Activated CD4-positive, alpha-beta T cell treated with anti-CD3 and anti-CD28 coated beads for 1 hour (primary cell): ENCODE measurements around the gene RSAD2.
"Not testable (repeated sequence)": the region's sequence is repeated elsewhere in the genome, so short reads cannot be mapped to it uniquely, and the experiment has no call there.

ENCODE experiments used
- DNase-seq: peaks from one replicate; pipeline ENCODE4 v3.0.0-alpha.2; 2020

The RSAD2 gene

GRCh38 chr2:6877402-6878304 is at the start of gene RSAD2:
RSAD2 (plus strand) TSS chr2:6877777; CDS start chr2:6877801, 24 bp downstream.
- peak; percentile 78 for DNase-seq

DNA sequence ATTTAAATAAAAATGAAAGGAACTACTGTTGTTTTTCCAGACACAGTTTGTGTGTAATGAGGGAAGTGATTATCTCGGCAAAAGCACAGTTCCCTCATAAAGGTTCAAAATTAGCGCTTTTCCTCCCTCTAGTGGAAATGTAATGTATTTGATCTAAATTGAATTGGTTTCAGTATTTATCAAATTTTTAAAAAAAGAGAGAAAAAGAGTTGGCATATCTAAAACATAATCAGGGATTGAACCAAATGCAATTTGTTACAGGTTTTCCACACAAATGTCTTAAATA is 49.3 kb upstream of the RSAD2 start:
- no peak for DNase-seq

DNA sequence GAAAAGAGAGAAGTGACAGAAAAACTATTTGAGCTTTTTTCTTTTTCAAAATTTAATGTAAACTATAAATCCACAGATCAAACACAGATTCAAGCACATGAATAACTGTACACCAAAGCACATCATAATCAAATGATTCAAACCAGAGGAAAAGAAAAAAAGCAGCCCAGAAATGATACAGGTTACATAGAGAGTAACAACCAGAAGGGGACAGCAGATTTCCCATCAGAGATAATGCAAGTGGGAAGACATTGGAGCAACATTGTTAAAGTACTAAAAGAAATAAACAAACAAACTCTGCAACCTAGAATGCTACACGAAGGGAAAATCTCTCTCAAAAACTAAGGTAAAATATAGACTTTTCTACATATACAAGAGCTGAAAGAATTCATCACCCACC is 46.3 kb upstream of the RSAD2 start:
- no peak for DNase-seq

DNA sequence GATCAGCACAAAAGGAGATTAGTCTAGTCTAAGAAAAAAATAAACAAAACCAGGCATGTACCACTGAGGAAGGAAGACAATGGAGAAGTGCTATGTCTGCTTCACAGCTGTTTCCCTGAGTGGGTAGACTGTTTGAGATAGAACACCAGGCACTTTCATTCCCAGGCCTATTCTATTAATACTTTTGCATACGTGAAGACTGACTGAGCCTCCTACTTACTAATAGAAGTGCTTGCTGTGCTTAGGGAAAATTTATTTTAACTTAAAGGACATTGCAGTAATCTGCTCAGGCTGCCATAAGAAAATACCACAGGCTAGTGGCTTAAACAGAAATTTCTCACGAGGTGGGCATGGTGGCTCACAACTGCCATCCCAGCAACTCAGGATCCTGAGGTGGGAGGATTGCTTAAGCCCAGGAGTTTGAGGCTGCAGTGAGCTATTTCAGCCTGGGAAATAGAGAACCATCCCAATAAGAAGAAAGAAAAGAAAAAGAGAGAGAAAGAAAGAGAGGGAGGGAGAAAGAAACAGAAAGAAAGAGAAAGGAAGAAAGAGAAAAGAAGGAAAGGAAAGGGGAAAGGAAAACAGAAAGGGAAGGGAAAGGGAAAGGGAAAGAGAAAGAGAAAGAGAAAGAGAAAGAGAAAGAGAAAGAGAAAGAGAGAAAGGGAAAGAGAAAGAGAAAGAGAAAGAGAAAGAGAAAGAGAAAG is 44.8 kb upstream of the RSAD2 start:
- no peak for DNase-seq

GRCh38 chr2:6833300-6833604 is 44.3 kb upstream of the RSAD2 start:
- no peak for DNase-seq

DNA sequence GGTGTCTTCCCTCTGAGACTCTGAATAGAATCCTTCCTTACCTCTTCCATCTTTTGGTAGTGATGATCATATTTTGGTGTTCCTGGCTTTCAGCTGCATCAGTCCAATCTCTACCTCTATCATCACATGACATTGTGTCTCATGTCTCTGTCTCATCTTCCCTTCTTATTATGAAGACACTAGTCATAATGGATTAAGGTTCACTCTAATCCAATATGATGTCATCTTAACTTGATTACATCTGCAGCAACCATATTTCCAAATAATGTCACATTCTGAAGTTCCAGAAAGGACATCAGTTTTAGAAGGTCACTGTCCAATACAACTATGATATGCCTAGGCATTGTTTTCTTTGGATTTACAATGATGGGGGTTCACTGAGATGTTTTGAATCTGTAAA is 43.4 kb upstream of the RSAD2 start:
- no peak for DNase-seq

- no peak for DNase-seq
Observed at GRCh38 chr2:6835467-6835866, 42.1 kb upstream of the RSAD2 start.

DNA sequence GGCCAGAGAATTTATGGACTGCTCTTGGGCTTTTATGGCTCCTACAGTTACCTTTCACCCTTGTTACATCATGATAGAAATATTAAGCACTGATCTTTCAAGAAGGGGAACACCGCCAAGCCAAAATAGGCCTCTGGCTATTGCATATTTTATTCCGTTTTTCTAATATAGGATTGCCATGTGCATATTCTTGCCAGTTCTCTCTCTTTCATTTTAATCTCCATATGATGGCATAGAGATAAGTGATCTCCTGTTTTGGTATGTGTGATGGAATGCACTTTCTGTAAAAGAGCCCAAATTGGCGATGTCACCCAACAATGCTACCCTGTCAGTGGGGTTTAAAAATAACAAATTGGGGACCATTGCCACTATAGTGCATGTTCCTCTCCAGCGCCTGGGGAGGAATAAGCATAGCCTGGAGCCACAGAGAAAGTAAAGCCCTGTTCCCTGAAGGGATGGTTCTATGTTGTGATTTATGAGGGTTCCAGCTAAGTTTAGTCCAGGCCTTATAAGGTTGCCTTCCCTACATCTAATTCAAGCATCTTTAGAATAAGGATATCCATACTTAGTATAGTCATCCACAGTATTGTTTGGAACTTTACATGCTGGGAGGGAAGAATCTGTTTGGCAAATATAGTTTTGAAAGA is 38.8 kb upstream of the RSAD2 start:
- DNase-seq, result no peak

GRCh38 chr2:6841537-6842287 is 35.9 kb upstream of the RSAD2 start:
- DNase-seq, result no peak

DNA sequence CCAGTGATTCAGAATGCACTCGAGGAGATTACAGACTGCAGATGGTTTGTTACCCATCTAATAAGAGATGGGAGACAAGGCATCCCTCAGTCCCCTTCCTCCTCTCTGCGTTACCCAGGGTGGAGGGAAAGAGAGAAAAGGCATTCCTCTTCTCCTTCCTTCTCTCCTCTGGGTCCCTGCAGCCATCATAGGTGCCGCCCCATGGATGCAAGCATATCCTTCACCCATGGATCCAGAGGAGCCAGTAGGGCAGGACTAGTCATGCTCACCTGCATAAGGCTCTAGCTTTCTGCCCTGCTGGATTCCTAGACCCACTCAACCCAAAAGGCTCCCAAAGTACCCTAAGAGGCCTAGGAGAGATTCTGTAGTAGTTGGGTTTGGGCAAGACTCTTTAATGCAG is 32.3 kb upstream of the RSAD2 start:
- no peak for DNase-seq

DNA sequence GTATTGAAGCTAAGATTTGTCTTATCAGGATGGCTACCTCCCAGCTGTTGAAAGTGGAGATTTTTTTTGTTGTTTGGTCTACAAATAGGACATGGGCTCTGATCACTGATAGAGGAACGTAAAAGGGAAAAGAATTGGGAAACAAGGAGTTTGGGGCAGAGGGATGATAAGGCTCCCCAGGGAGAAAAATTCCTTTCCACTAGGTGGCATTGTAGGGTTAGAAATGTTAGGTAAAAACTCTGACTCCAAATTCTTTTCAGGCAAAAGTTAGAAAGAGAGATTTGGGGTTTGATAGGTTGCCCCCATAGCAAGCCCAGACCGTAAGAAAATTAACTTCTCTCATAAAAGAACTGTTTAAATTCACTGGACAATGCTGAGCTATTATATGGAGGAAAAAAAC is 31.7 kb upstream of the RSAD2 start:
- DNase-seq, result no peak

- no peak for DNase-seq
Observed at GRCh38 chr2:6846540-6846939, 31.0 kb upstream of the RSAD2 start.

- DNase-seq, result no peak
Observed at GRCh38 chr2:6846967-6847681, 30.5 kb upstream of the RSAD2 start.

- DNase-seq, result no peak
Observed at GRCh38 chr2:6852195-6852594, 25.4 kb upstream of the RSAD2 start.

DNA sequence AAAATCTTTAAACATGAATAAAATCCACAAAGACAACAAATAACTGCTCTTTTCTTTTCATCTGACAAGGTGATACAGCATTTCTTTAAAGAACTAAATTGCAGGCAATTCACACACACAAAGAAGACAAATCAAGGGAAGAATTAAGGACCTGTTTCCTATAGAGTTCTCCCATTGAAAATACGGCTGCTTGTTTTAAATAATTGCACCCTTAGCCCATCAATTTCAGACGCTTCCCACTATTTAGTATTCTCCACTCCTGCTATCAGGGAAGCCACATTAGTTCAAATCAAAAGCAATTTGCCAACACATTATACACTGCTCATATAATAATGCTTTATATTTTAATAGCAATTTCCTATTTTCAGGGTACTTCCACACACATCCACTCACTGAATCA is 23.2 kb upstream of the RSAD2 start:
- DNase-seq, result no peak

- no peak for DNase-seq
Observed at GRCh38 chr2:6855860-6856547, 21.6 kb upstream of the RSAD2 start.

GRCh38 chr2:6856548-6856920 is 21.0 kb upstream of the RSAD2 start:
- no peak for DNase-seq

DNA sequence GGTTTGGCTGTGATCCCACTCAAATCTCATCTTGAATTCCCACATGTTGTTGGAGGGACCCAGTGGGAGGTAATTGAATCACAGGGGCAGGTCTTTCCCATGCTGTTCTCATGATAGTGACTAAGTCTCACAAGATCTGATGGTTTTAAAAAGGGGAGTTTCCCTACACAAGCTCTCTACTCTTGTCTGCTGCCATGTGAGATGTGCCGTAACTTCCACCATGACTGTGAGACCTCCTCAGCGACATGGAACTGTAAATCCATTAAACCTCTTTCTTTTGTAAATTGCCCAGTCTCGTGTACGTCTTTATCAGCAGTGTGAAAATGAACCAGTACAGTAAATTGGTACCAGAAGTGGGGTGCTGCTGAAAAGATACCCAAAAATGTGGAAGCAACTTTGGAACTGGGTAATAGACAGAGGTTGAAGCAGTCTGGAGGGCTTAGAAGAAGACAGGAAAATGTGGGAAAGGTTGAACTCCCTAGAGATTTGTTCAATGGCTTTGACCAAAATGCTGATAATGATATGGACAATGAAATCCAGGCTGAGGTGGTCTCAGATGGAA is 19.0 kb upstream of the RSAD2 start:
- DNase-seq, result not testable (repeated sequence)

GRCh38 chr2:6860296-6860695 is 17.3 kb upstream of the RSAD2 start:
- DNase-seq, result no peak

DNA sequence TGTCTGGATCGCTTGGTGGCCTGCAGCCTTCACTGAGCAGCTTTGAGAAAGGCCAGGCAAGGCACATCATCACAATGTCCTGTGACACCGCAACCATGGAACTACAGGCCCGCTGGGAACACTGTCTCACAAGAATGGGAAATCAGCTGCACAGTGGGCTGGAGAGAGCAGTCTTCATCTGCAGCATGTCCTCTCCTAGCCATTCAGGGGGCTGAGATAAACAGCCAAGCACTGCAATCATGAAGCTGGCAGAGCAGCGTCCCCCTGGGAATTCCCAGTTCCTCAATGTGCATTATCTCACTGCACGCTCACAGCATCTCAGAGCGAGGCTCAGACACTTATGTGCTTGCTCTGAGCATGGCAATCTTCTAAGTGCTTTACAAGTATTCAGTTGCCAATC is 13.8 kb upstream of the RSAD2 start:
- no peak for DNase-seq

DNA sequence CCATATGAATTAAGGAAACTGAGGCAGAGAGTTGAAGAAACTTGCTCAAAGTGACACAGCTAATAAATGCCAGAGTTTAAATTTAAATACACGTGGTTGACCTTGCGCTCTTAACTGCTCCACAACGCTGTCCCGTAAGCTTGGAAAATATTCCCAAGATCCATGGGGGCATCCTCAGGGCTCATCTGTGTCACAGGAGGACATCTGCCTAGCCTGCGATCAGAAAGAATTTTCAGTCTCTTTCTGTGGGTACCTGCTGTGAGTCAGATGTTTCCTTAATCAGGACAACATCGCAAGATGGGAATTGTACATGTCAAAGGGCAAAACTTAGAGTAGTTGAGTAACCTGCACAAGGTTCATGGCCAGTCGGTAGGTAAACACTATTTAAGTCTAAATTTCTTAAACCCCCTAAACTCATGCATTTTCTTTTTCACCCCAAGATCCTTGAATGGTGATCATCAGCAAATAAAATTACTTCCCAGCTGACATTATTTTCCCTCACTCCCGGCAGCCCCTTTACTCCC is 13.3 kb upstream of the RSAD2 start:
- DNase-seq, result no peak

DNA sequence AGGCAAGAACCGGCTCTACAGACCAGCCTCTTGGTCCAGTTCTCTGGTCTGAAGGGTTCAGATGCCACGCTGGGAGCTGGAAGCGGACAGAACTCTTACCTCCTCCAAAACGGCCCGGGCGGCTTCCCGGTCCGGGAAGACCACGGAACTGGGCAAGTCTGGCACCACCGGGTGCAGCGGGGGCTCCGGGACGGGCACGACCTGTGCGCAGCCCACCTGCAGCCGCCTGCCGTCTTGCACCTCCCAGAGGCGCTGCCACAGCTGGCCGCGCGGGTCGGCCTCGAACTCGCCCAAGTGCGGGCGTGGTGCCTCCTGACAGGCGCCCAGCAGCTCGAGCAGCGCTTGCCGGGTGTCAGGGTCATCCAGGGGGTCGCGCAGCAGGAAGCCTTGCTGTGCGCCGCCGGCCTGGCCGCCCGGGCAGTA is 12.6 kb upstream of the RSAD2 start:
- peak; percentile 46 for DNase-seq
